ENCODE results near the gene DSCAML1.
"Not testable (repeated sequence)": the region's sequence is repeated elsewhere in the genome, so short reads cannot be mapped to it uniquely, and the experiment has no call there.

The DSCAML1 gene

GRCh38 chr11:117792241-117792640 is 4.8 kb downstream of the DSCAML1 start:
- no peak for FAIRE-seq

DNA sequence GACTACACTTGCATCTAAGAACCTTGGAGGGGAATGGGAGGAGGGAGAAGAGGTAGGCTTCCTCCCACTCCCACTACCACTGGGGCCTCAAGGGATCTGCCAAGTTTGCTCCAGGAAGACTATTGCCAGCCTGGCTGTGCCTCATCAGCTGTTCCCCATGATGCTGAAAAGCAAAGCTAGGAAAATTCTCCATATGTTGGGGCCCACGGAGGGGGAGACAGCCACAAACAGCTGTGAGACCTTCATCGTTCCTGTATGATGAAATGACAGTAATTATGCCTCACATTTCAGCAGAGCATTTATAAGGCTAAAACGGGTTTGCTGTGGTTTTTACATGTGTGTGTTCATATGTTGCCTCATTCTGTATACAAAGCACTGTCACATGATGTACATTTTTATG is 6.7 kb downstream of the DSCAML1 start:
- no peak for FAIRE-seq

- FAIRE-seq = no peak
Measured at GRCh38 chr11:117789241-117789640, 7.8 kb downstream of the DSCAML1 start.

DNA sequence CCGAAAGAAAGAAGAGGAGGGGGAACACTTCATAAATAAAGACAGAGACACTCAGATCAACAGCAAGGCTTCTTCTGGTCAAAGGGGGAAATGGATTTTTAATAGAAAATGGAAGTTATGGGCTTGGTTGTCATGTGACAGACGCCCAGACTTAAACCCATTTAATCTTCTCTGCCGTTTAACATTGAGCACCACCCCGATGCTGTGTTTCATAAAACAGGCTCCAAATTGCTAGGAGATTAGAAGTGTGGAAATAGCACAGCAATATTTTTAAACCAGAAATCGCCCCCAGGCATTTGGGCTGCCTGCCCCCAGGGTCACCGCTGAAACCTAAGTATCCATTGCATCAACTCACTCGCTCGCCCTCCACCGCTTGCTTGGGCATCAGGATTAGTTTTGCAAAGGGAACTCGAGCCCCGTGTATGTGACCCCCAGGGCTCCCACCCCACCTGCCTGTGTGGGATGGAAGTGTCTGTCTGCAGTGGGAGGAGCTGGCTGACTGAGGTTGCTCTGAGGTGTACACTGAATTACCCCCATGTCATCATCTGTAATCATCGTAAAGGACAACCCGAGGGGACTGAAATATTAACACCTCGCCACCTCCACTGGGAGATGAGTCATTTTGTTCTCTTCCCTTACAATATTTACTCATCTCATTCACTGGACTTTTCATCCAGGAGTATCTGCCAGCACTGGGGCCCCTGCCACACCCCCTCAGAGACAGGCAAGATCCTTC is 10.7 kb downstream of the DSCAML1 start:
- FAIRE-seq = no peak

GRCh38 chr11:117782101-117782500 is 14.9 kb downstream of the DSCAML1 start:
- FAIRE-seq = no peak

- FAIRE-seq = no peak
Measured at GRCh38 chr11:117781627-117782026, 15.4 kb downstream of the DSCAML1 start.

DNA sequence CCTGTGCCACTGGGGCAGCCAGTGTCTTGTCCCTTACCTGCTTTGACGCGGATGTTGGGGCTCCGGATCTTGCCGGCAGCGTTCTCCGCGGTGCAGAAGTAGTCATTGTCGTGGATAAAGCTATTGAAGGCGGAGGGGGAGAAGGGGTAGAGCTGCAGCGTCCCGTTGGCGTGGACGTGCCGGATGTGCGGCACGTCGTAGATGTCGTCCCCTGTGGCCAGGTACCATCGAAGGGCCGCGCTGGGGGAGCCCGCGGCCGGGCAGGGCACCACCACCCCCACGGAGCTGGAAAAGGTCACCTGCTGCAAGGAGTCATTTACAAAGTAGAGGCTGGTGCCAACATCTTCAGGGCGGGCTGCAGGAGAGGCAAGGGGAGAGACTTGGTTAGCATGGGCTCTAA is 16.6 kb downstream of the DSCAML1 start:
- FAIRE-seq = no peak

DNA sequence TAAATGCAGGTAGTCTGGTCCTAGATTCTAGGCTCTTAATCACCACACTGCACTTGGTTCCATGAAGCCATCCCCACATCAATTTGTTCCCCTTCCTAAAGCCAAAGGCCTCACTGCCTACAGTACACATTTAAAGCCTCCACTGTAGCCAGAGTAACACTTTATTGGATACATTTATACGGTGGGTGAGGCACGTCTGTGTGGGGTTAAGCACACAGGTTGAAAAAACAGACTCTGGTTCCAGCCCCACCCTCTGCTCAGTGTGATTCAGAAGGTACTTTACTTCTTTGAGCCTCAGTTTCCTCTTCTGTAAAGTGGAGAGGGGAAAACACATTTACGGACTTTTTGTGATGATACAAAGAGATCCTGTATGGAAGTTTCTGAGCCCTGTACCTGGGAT is 22.5 kb downstream of the DSCAML1 start:
- FAIRE-seq = no peak

- FAIRE-seq = no peak
Measured at GRCh38 chr11:117772360-117772759, 24.7 kb downstream of the DSCAML1 start.

GRCh38 chr11:117771841-117772240 is 25.2 kb downstream of the DSCAML1 start:
- FAIRE-seq = no peak

- no peak for FAIRE-seq
Measured at GRCh38 chr11:117771197-117771596, 25.8 kb downstream of the DSCAML1 start.

DNA sequence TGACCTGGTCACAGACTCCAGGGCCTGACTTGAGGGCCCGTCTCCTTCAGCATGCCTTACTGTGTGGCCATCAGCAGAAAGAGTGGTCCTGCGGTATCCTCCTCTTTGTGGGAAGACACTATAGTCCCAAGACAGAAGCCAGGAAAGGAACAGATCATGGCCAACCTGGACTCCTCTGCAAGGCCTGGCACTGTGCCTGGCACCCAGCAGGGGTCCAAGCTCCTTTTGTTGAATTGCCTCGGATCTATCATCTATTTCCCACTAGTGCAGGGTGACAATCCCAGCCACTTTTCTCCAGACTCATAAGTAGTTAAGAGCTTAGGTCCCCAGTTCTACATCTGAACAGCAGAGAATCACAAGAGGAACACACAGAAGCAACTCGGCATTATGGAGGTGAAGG is 27.0 kb downstream of the DSCAML1 start:
- no peak for FAIRE-seq

DNA sequence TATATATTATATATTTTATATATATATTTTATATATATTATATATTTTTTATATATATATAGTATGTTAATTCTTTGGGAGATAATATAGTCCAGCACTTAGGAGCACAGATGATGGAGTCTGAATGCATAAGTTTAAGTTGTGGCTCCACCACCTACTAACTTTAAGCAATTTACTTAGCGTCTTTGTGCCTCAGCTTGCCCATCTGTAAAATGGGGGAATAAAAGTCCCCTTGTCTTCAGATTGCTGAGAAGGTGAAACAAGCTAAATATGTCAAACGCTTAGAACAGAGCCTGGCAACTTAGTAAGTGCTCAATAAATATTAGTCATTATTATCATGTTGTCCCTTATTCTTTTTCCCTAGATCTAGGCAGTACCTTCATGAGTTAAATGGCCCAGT is 27.5 kb downstream of the DSCAML1 start:
- no peak for FAIRE-seq

DNA sequence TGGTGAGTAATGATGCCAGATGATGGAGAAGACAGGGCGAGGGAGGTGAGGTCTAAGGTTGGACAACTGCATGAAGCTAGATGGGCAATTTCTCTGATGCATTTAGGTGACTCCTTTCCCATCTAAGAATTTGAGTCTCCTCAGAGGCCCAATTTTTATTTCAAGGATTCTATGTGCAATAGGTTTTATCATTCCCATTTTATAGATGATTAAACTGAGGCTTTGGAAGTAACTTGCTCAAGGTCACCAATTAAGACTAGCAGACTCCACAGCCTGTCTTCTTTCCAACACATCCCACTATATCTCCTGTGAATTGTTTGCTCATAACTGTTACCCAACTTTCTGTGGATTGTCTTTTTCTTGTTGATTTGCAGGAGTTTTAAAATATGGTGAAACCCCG is 28.5 kb downstream of the DSCAML1 start:
- FAIRE-seq = no peak

DNA sequence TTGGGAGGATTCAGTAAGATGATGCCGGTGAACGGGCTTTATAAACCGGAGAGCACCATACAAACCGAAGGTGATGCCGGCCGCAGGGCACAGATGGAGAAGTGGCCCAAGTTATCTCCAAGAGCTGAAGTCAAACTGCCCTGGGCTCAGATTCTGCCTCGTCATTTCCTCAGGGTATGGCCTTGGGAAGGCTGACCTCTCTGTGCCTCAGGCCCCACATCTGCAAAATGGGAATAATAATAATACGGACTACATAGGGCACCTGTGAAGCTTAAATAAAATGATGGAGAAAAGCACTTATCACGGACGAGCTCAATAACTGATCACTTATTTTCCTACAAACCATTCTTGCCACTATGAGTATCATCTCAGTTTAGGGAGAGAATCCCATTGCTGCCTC is 29.9 kb downstream of the DSCAML1 start:
- FAIRE-seq = no peak

GRCh38 chr11:117766576-117766975 is 30.4 kb downstream of the DSCAML1 start:
- no peak for FAIRE-seq

DNA sequence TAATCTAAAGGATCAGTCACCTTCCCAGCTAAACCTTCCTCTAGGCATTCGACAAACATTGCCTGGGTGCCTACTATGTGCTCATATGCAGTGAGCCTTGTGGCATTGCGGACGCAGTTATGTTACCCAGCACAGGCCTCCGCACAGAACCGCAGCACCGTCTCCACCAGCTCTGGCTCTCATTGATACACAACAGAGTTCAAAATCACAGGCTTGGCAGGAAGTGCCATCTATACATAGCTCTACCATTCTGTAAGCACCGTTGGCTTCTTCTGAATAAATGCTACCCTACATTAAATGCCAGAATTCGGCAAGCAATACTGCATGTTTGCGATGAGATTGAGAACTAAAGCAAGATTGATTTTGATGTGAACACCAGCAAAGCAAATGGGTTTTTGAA is 31.0 kb downstream of the DSCAML1 start:
- no peak for FAIRE-seq

DNA sequence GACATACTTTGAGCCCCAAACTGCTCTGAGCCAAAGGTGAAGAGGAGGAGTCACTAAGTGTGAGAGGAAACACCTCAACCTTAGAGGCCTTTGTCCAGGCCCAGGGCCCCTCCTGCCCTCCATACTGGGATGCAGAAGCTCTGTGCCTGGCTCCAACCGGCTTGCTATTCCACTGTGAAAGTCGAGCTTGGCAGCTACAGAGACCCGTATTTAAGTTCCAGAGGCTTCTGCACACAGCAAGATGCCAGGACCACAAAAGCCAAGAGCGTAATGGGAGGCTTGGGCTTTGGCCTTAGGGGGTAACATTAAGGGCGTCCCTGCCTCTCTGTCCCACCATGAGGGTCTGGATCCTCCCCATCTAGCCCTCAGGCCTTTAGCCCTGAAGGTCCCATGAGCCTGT is 31.9 kb downstream of the DSCAML1 start:
- FAIRE-seq = no peak

- FAIRE-seq = not testable (repeated sequence)
Measured at GRCh38 chr11:117763465-117763864, 33.6 kb downstream of the DSCAML1 start.

- FAIRE-seq = no peak
Measured at GRCh38 chr11:117761993-117762392, 35.0 kb downstream of the DSCAML1 start.

- no peak for FAIRE-seq
Measured at GRCh38 chr11:117759305-117759704, 37.7 kb downstream of the DSCAML1 start.

GRCh38 chr11:117754030-117754429 is 43.0 kb downstream of the DSCAML1 start:
- no peak for FAIRE-seq

DNA sequence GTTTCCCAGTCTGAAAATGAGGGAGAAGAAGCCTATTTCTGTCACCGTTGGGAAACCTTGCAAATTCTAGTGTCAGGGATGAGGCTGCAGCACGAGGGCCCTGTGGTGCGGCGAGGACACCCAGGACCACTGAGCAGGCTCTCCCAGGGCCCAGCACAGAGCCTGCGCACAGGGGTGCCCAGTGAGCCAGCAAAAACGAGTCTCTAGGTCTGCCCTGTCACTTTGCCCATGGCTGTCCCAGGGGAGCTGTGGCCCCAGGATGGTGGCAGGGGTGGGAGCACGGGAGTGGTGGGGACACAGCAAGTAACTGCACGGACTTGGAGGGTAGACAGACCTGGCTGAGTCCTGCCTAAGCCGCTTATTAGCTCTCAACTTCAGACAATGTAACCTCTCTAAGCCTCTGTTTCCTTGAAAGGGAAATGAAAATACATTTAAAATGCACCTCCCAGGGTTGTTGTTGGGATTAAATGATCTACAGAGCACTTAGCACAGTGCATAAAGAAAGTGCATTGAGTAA is 44.2 kb downstream of the DSCAML1 start:
- no peak for FAIRE-seq

DNA sequence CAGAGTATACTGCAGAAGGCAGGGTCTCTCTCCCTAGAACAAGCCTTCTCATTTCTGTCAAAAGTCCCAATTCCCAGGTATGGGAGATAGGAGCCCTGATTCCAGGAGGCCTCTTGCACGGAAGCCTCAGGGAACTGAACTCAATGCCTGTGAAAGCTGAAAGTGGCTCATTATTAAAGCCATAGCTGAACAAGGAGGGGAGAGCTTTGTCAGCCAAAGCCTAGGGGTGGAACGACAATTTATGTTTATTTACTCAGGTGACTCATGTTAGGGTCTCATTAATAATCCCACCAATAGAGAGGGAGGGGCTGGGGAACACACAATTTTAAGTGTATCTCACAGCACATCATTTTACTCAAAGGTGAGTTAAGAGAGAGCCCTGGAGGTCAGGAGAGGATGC is 44.9 kb downstream of the DSCAML1 start:
- FAIRE-seq = no peak
